GM21447 (cell line): ENCODE results near the gene SLC38A9.
"Not testable (repeated sequence)": the region's sequence is repeated elsewhere in the genome, so short reads cannot be mapped to it uniquely, and the experiment has no call there.

Experiments
- ATAC-seq: cut with Tn5 transposase; IDR thresholded peaks from one replicate; pipeline ENCODE4 v1.9.1; 2021; ENCODE audit not compliant: unreplicated experiment

SLC38A9 gene

GRCh38 chr5:55706230-55706629 lies 5.9 kb downstream of the SLC38A9 start:
- ATAC-seq = no peak

- ATAC-seq = no peak
Measured at GRCh38 chr5:55702598-55703345, 9.4 kb downstream of the SLC38A9 start.

- no peak for ATAC-seq
Measured at GRCh38 chr5:55701462-55702103, 10.5 kb downstream of the SLC38A9 start.

- no peak for ATAC-seq
Measured at GRCh38 chr5:55700745-55701144, 11.4 kb downstream of the SLC38A9 start.

GRCh38 chr5:55699041-55699688 lies 13.0 kb downstream of the SLC38A9 start:
- no peak for ATAC-seq

- ATAC-seq = not testable (repeated sequence)
Measured at GRCh38 chr5:55696704-55697103, 15.4 kb downstream of the SLC38A9 start.

GRCh38 chr5:55694152-55694830 lies 17.8 kb downstream of the SLC38A9 start:
- no peak for ATAC-seq

GRCh38 chr5:55692509-55692908 lies 19.6 kb downstream of the SLC38A9 start:
- no peak for ATAC-seq

GRCh38 chr5:55692106-55692417 lies 20.1 kb downstream of the SLC38A9 start:
- no peak for ATAC-seq

GRCh38 chr5:55691265-55692105 lies 20.6 kb downstream of the SLC38A9 start:
- ATAC-seq = no peak

GRCh38 chr5:55682071-55682470 lies 30.1 kb downstream of the SLC38A9 start:
- no peak for ATAC-seq

- no peak for ATAC-seq
Measured at GRCh38 chr5:55681301-55681700, 30.8 kb downstream of the SLC38A9 start.

GRCh38 chr5:55680353-55680752 lies 31.8 kb downstream of the SLC38A9 start:
- ATAC-seq = no peak

- ATAC-seq = no peak
Measured at GRCh38 chr5:55679556-55679955, 32.6 kb downstream of the SLC38A9 start.

- ATAC-seq = no peak
Measured at GRCh38 chr5:55675119-55675518, 37.0 kb downstream of the SLC38A9 start.

- no peak for ATAC-seq
Measured at GRCh38 chr5:55674340-55674739, 37.8 kb downstream of the SLC38A9 start.

GRCh38 chr5:55672477-55672911 lies 39.6 kb downstream of the SLC38A9 start:
- no peak for ATAC-seq

- no peak for ATAC-seq
Measured at GRCh38 chr5:55671975-55672374, 40.1 kb downstream of the SLC38A9 start.

GRCh38 chr5:55668356-55668755 lies 43.8 kb downstream of the SLC38A9 start:
- no peak for ATAC-seq

- ATAC-seq = no peak
Measured at GRCh38 chr5:55667938-55668337, 44.2 kb downstream of the SLC38A9 start.

- ATAC-seq = no peak
Measured at GRCh38 chr5:55665065-55665464, 47.1 kb downstream of the SLC38A9 start.
